ENCODE data around the gene GNAI2. TPM values are rescaled to one million over a fixed set of nuclear protein-coding genes. Genes with fewer than 3 reads are reported as not detected.
A peak's percentile ranks its signal among the peaks of the same experiment; 100 is the strongest.
"Not testable (repeated sequence)": the region's sequence is repeated elsewhere in the genome, so short reads cannot be mapped to it uniquely, and the experiment has no call there.

Gene GNAI2
- total RNA-seq, 2 experiments from 2014 or later: 493 to 519 TPM

GRCh38 chr3:50242381-50242770 lies 6.4 kb downstream of the GNAI2 start:
- H3K4me3 Mint-ChIP-seq: peak overlapping the region; percentile 73
- H3K36me3 Mint-ChIP-seq (ENCODE audit: low read depth): peaks cover 55% of the 10 kb centered on the region
- H3K4me1 Mint-ChIP-seq: peaks cover 88% of the 10 kb centered on the region
- H3K9me3 Mint-ChIP-seq: no peaks in the 10 kb centered on the region
- ChIA-PET POLR2A (interaction anchor here (1.0 to 9.7 kb wide), 6 partner anchors 8 to 366 kb away, joined by 3 to 117 read pairs (median 4); partner anchors contain the start of genes IFRD2 and RASSF1), CTCF (interaction anchor here (2.1 to 8.1 kb wide), 2 partner anchors 14 to 48 kb away, joined by 11 to 212 read pairs; no protein-coding TSS in a partner anchor)
- H3K27ac Mint-ChIP-seq: peak overlapping the region; percentile 94
- peak; percentile 38 for DNase-seq
- no peaks in the 10 kb centered on the region for H3K27me3 Mint-ChIP-seq

GRCh38 chr3:50242851-50243542 lies 7.0 kb downstream of the GNAI2 start:
- POLR2A ChIA-PET: interaction anchor here (0.7 to 9.7 kb wide), 5 partner anchors 8 to 56 kb away, joined by 3 to 117 read pairs (median 4); partner anchors contain the start of genes GNAI2, HYAL3 and NAA80
- DNase-seq: peak; percentile 56
- peak overlapping the region; percentile 94 for H3K27ac Mint-ChIP-seq
- peaks cover 91% of the 10 kb centered on the region for H3K4me1 Mint-ChIP-seq
- H3K9me3 Mint-ChIP-seq: no peaks in the 10 kb centered on the region
- peak overlapping the region; percentile 73 for H3K4me3 Mint-ChIP-seq
- CTCF ChIA-PET: interaction anchor here (1.3 to 8.1 kb wide), 5 partner anchors 15 to 440 kb away, joined by 3 to 212 read pairs (median 7); partner anchors contain the start of gene INKA1
- H3K27me3 Mint-ChIP-seq: no peaks in the 10 kb centered on the region
- H3K36me3 Mint-ChIP-seq (ENCODE audit: low read depth): peaks cover 49% of the 10 kb centered on the region

GRCh38 chr3:50243543-50243895 lies 7.5 kb downstream of the GNAI2 start:
- Mint-ChIP-seq H3K36me3 (ENCODE audit: low read depth) (peaks cover 46% of the 10 kb centered on the region), H3K9me3 (no peaks in the 10 kb centered on the region), H3K4me3 (peak overlapping the region; percentile 16), H3K27ac (peak overlapping the region; percentile 94), H3K4me1 (peaks cover 92% of the 10 kb centered on the region), H3K27me3 (no peaks in the 10 kb centered on the region)
- DNase-seq: no peak
- POLR2A ChIA-PET: interaction anchor here (0.7 to 9.7 kb wide), 5 partner anchors 8 to 56 kb away, joined by 3 to 117 read pairs (median 4); partner anchors contain the start of genes GNAI2, HYAL3 and NAA80
- CTCF ChIA-PET: interaction anchor here (1.3 to 8.1 kb wide), 5 partner anchors 15 to 441 kb away, joined by 3 to 212 read pairs (median 7); partner anchors contain the start of gene INKA1

GRCh38 chr3:50244813-50245212 lies 8.8 kb downstream of the GNAI2 start:
- not testable (repeated sequence) for H3K9me3 Mint-ChIP-seq, DNase-seq, H3K27me3 Mint-ChIP-seq
- Mint-ChIP-seq H3K4me1 (peaks cover 89% of the 10 kb centered on the region), H3K36me3 (ENCODE audit: low read depth) (peaks cover 37% of the 10 kb centered on the region), H3K4me3 (peak overlapping the region; percentile 78), H3K27ac (peak overlapping the region; percentile 94)
- ChIA-PET CTCF (interaction anchor here (1.2 to 8.1 kb wide), 3 partner anchors 15 to 30 kb away, joined by 3 to 212 read pairs (median 7); no protein-coding TSS in a partner anchor), POLR2A (interaction anchor here (1.4 to 9.7 kb wide), 3 partner anchors 9 to 17 kb away, joined by 5 to 117 read pairs (median 87); partner anchors contain the start of gene GNAI2)

- ChIA-PET CTCF (interaction anchor here (1.2 to 8.1 kb wide), 2 partner anchors 17 to 29 kb away, joined by 3 to 212 read pairs; no protein-coding TSS in a partner anchor), POLR2A (interaction anchor here (6.7 to 9.7 kb wide), 2 partner anchors 9 to 17 kb away, joined by 87 to 117 read pairs; partner anchors contain the start of gene GNAI2)
- DNase-seq: no peak
These were observed 9.3 kb downstream of the GNAI2 start for GRCh38 chr3:50245251-50245745.

GRCh38 chr3:50245831-50246516 lies 10.0 kb downstream of the GNAI2 start:
- Mint-ChIP-seq H3K4me1 (peaks cover 91% of the 10 kb centered on the region), H3K36me3 (ENCODE audit: low read depth) (peaks cover 42% of the 10 kb centered on the region), H3K27me3 (no peaks in the 10 kb centered on the region), H3K27ac (peak overlapping the region; percentile 94), H3K4me3 (peak overlapping the region; percentile 78), H3K9me3 (no peaks in the 10 kb centered on the region)
- DNase-seq: peak; percentile 94
- CTCF ChIA-PET: interaction anchor here (0.9 to 8.1 kb wide), 34 partner anchors 8 to 906 kb away, joined by 3 to 212 read pairs (median 6); partner anchors contain the start of genes GNAI2, GNAT1, HYAL3 and IFRD2
- POLR2A ChIA-PET: interaction anchor here (0.8 to 9.7 kb wide), 14 partner anchors 10 to 123 kb away, joined by 3 to 117 read pairs (median 6); partner anchors contain the start of genes GNAI2, HYAL3, IFRD2 and NAA80

More at GRCh38 chr3:50245251-50245745, 9.3 kb downstream of the GNAI2 start:
- H3K27me3 Mint-ChIP-seq: no peaks in the 10 kb centered on the region
- peak overlapping the region; percentile 78 for H3K4me3 Mint-ChIP-seq
- peak overlapping the region; percentile 94 for H3K27ac Mint-ChIP-seq
- H3K4me1 Mint-ChIP-seq: peaks cover 89% of the 10 kb centered on the region
- peaks cover 38% of the 10 kb centered on the region for H3K36me3 Mint-ChIP-seq (ENCODE audit: low read depth)
- H3K9me3 Mint-ChIP-seq: no peaks in the 10 kb centered on the region

- Mint-ChIP-seq H3K9me3 (no peaks in the 10 kb centered on the region), H3K4me1 (peaks cover 90% of the 10 kb centered on the region), H3K27me3 (no peaks in the 10 kb centered on the region), H3K36me3 (ENCODE audit: low read depth) (peaks cover 43% of the 10 kb centered on the region), H3K4me3 (peak overlapping the region; percentile 78), H3K27ac (peak overlapping the region; percentile 94)
- ChIA-PET CTCF (interaction anchor here (0.6 to 8.1 kb wide), 38 partner anchors 9 to 906 kb away, joined by 3 to 212 read pairs (median 5); partner anchors contain the start of genes GNAI2, GNAT1, HYAL3 and IFRD2), POLR2A (interaction anchor here (0.8 to 9.7 kb wide), 16 partner anchors 10 to 123 kb away, joined by 3 to 117 read pairs (median 6); partner anchors contain the start of genes GNAI2, HYAL3, IFRD2 and NAA80)
- DNase-seq: peak; percentile 89
These were observed 10.5 kb downstream of the GNAI2 start for GRCh38 chr3:50246517-50246954.

GRCh38 chr3:50248387-50248786 lies 12.4 kb downstream of the GNAI2 start:
- ChIA-PET POLR2A (interaction anchor here (2.6 to 9.7 kb wide), 3 partner anchors 8 to 20 kb away, joined by 20 to 117 read pairs (median 87); partner anchors contain the start of gene GNAI2), CTCF (interaction anchor here (0.8 to 2.9 kb wide), 2 partner anchors 10 to 21 kb away, joined by 4 to 20 read pairs; no protein-coding TSS in a partner anchor)
- no peak for DNase-seq
- Mint-ChIP-seq H3K4me3 (no peak overlapping the region), H3K36me3 (ENCODE audit: low read depth) (peaks cover 39% of the 10 kb centered on the region), H3K4me1 (peaks cover 75% of the 10 kb centered on the region), H3K27ac (peak overlapping the region; percentile 82), H3K27me3 (no peaks in the 10 kb centered on the region), H3K9me3 (no peaks in the 10 kb centered on the region)

GRCh38 chr3:50249457-50249856 lies 13.5 kb downstream of the GNAI2 start:
- POLR2A ChIA-PET: interaction anchor here (0.8 to 6.7 kb wide), 2 partner anchors 14 to 15 kb away, joined by 3 to 87 read pairs; partner anchors contain the start of gene GNAI2

GRCh38 chr3:50250514-50250913 lies 14.5 kb downstream of the GNAI2 start:
- ChIA-PET POLR2A (interaction anchor here (0.7 to 6.7 kb wide), 4 partner anchors 7 to 21 kb away, joined by 3 to 87 read pairs (median 4); partner anchors contain the start of gene GNAI2), CTCF (interaction anchor here (1.4 to 1.5 kb wide), 2 partner anchors 10 to 24 kb away, joined by 4 to 8 read pairs; no protein-coding TSS in a partner anchor)
- peaks cover 73% of the 10 kb centered on the region for H3K4me1 Mint-ChIP-seq
- H3K4me3 Mint-ChIP-seq: no peak overlapping the region
- DNase-seq: no peak
- peaks cover 47% of the 10 kb centered on the region for H3K36me3 Mint-ChIP-seq (ENCODE audit: low read depth)
- no peaks in the 10 kb centered on the region for H3K9me3 Mint-ChIP-seq
- no peaks in the 10 kb centered on the region for H3K27me3 Mint-ChIP-seq
- H3K27ac Mint-ChIP-seq: no peak overlapping the region

More at GRCh38 chr3:50249457-50249856, 13.5 kb downstream of the GNAI2 start:
- H3K9me3 Mint-ChIP-seq: no peaks in the 10 kb centered on the region
- peaks cover 77% of the 10 kb centered on the region for H3K4me1 Mint-ChIP-seq
- CTCF ChIA-PET: interaction anchor here (0.8 kb wide), 1 partner anchor 14 kb away, joined by 9 read pairs; no protein-coding TSS in a partner anchor
- H3K27ac Mint-ChIP-seq: no peak overlapping the region
- H3K27me3 Mint-ChIP-seq: no peaks in the 10 kb centered on the region
- H3K4me3 Mint-ChIP-seq: no peak overlapping the region
- DNase-seq: no peak
- peaks cover 42% of the 10 kb centered on the region for H3K36me3 Mint-ChIP-seq (ENCODE audit: low read depth)

- POLR2A ChIA-PET: interaction anchor here (0.8 to 6.7 kb wide), 3 partner anchors 8 to 15 kb away, joined by 3 to 87 read pairs (median 4); partner anchors contain the start of gene GNAI2
- Mint-ChIP-seq H3K4me3 (no peak overlapping the region), H3K36me3 (ENCODE audit: low read depth) (peaks cover 50% of the 10 kb centered on the region), H3K27ac (peak overlapping the region; percentile 52), H3K4me1 (peaks cover 66% of the 10 kb centered on the region), H3K9me3 (no peaks in the 10 kb centered on the region), H3K27me3 (no peaks in the 10 kb centered on the region)
- CTCF ChIA-PET: interaction anchor here (0.7 to 1.5 kb wide), 3 partner anchors 9 to 48 kb away, joined by 3 to 8 read pairs (median 4); partner anchors contain the start of genes HYAL3 and NAA80
- DNase-seq: no peak
These were observed 15.2 kb downstream of the GNAI2 start for GRCh38 chr3:50251220-50251619.
